Measurements from ENCODE around the gene FBXL16.

Gene FBXL16

DNA sequence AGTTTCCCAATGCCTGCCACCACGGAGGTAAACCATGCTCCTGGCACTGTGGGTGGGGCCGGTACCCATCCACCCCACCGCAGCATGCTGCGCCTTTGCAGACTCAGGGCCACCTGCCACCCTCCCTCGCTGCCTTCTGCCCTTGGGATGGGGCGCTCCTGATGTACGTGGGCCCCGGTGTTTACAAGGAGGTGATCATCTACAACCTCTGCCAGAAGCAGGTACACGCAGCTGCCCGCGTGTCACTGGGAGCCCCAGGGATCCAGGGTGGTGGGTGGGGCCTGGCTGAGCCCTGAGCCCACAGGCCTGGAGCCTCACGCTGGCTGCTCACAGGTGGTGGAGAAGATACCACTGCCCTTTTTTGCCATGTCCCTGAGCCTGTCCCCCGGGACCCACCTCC lies 39.0 kb downstream of the FBXL16 start:
- TF ChIP-seq, protein P1, sequence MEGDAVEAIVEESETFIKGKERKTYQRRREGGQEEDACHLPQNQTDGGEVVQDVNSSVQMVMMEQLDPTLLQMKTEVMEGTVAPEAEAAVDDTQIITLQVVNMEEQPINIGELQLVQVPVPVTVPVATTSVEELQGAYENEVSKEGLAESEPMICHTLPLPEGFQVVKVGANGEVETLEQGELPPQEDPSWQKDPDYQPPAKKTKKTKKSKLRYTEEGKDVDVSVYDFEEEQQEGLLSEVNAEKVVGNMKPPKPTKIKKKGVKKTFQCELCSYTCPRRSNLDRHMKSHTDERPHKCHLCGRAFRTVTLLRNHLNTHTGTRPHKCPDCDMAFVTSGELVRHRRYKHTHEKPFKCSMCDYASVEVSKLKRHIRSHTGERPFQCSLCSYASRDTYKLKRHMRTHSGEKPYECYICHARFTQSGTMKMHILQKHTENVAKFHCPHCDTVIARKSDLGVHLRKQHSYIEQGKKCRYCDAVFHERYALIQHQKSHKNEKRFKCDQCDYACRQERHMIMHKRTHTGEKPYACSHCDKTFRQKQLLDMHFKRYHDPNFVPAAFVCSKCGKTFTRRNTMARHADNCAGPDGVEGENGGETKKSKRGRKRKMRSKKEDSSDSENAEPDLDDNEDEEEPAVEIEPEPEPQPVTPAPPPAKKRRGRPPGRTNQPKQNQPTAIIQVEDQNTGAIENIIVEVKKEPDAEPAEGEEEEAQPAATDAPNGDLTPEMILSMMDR (IDR thresholded peaks at IDR 0.05; ENCODE audit: borderline replicate concordance, insufficient read depth, low read depth, low read length) = no peak
- no peak overlapping the region for H3K4me3 ChIP-seq (ENCODE audit: low read depth, low read length)

DNA sequence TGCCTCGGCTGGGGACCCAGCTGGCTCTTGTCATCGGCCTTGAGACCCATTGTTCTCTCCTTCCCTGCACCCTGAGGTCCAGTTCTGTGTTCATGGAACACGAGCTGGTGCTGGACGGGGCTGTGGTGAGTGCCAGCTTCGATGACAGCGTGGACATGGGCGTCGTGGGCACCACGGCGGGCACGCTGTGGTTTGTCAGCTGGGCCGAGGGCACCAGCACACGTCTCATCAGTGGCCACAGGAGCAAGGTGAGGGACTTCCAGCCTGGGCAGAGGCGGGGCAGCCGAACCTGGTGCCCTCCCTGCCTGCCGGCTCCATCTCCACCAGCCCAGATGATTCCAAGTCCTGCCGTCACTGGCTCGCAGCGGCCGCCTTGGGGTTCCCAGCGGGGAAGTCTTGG lies 43.0 kb downstream of the FBXL16 start:
- TF ChIP-seq, protein P1 (IDR thresholded peaks at IDR 0.05; ENCODE audit: borderline replicate concordance, insufficient read depth, low read depth, low read length) = no peak
- no peak overlapping the region for H3K4me3 ChIP-seq (ENCODE audit: low read depth, low read length)

DNA sequence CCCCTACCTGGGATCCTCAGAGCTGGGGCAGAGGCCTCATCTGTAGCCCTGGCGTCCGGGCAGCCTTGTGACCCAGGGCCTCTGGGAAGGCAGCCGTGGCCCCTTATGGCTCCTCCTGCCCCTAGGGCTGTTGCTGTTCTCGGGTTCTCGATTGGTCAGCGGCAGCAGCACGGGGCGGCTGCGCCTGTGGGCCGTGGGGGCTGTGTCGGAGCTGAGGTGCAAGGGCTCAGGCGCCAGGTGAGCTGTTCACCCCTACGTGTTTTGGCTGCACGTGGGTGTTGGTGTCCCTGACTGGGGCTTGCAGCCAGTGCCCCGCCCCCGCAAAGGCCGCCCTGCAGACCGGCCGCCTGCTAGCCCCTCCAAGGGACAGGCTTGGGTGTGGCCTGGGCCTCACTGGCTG lies 43.5 kb downstream of the FBXL16 start:
- no peak overlapping the region for H3K4me3 ChIP-seq (ENCODE audit: low read depth, low read length)
- TF ChIP-seq, protein P1 (IDR thresholded peaks at IDR 0.05; ENCODE audit: borderline replicate concordance, insufficient read depth, low read depth, low read length) = no peak

GRCh38 chr16:661184-661821 lies 44.3 kb downstream of the FBXL16 start:
- H3K4me3 ChIP-seq (ENCODE audit: low read depth, low read length) = no peak overlapping the region
- TF ChIP-seq, protein P1 (IDR thresholded peaks at IDR 0.05; ENCODE audit: borderline replicate concordance, insufficient read depth, low read depth, low read length) = no peak

DNA sequence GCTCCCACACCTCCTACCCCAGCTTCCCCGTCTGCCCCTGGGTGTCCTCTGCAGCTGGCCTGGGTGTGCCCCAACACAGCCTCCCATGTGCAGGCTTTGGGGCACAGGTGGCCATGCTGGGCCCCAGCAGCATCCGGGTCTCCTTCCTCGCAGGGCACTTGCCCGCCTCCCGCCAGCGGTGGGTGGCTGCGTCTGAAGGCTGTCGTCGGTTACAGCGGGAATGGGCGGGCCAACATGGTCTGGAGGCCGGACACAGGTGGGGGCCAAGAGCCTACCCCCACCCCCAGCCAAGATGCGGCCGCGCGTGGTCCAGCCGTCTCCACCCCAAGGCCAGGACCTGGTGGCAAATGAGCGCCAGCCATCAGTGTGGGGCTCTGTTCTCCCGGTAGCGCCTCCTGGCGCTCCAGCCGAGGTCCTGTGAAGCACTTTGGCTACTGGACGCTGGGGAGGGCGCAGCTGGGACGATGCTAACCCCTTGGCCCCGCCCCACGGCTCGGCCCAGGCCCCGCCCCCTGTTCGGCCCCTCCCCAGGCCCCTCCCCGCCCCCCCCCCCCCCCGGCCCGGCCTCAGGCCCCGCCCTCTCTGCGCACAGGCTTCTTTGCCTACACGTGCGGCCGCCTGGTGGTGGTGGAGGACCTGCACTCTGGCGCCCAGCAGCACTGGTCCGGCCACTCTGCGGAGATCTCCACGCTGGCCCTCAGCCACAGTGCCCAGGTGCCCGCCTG lies 45.0 kb downstream of the FBXL16 start:
- TF ChIP-seq, protein P1 (IDR thresholded peaks at IDR 0.05; ENCODE audit: borderline replicate concordance, insufficient read depth, low read depth, low read length) = 0 out of 2 replicates have a peak, but pooled peaks have one; percentile 33
- H3K4me3 ChIP-seq (ENCODE audit: low read depth, low read length) = no peak overlapping the region

DNA sequence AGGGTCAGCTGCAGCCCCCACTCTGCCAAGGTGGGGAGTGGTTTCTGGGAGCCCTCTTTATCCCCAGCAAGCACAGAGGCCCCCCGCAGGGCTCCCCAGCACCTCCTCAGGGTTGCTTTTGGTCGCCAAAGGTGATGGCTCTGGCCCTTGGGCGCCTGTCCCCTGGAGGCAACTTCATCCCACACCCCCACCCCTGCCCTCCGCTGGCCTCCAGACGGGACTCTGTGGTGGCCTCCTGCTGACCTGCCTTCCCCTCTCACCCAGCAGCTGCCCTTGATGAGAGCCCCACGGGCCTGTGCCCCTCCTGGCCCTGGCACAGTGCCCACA lies 45.5 kb downstream of the FBXL16 start:
- TF ChIP-seq, protein P1 (IDR thresholded peaks at IDR 0.05; ENCODE audit: borderline replicate concordance, insufficient read depth, low read depth, low read length) = no peak
- no peak overlapping the region for H3K4me3 ChIP-seq (ENCODE audit: low read depth, low read length)

- TF ChIP-seq, protein P1 (IDR thresholded peaks at IDR 0.05; ENCODE audit: borderline replicate concordance, insufficient read depth, low read depth, low read length) = no peak
- H3K4me3 ChIP-seq (ENCODE audit: low read depth, low read length) = no peak overlapping the region
These were observed 46.0 kb downstream of the FBXL16 start for GRCh38 chr16:659618-660017.

All from GM12875 (cell line).